Astrocyte of the spinal cord (primary cell): Measurements from ENCODE around the gene XAF1.
A peak's percentile ranks its signal among the peaks of the same experiment; 100 is the strongest.

Experiments
- DNase-seq: peaks from one replicate; pipeline ENCODE4 v3.0.0; 2011; ENCODE audit warnings: low read depth, low spot score
- H3K4me3 ChIP-seq: 2 replicates; pipeline ENCODE4 v1.5.1; 2011; ENCODE audit warnings: low read depth, mild to moderate bottlenecking, low read length, moderate library complexity
- in situ Hi-C: cut with HindIII; loops from 2 replicates; pipeline ENCODE4 v1.10.0; 2017; ENCODE audit warnings: low sequenced_read_pairs
- TF ChIP-seq, protein P1 (sequence below): IDR thresholded peaks from 2 replicates; pipeline ENCODE4 v1.5.1; 2012; ENCODE audit warnings: low read depth, mild to moderate bottlenecking, low read length, inconsistent platforms

XAF1 gene

GRCh38 chr17:6780886-6781285, 25.0 kb downstream of the XAF1 start:
- in situ Hi-C loops = no loop called here
- TF ChIP-seq, protein P1, sequence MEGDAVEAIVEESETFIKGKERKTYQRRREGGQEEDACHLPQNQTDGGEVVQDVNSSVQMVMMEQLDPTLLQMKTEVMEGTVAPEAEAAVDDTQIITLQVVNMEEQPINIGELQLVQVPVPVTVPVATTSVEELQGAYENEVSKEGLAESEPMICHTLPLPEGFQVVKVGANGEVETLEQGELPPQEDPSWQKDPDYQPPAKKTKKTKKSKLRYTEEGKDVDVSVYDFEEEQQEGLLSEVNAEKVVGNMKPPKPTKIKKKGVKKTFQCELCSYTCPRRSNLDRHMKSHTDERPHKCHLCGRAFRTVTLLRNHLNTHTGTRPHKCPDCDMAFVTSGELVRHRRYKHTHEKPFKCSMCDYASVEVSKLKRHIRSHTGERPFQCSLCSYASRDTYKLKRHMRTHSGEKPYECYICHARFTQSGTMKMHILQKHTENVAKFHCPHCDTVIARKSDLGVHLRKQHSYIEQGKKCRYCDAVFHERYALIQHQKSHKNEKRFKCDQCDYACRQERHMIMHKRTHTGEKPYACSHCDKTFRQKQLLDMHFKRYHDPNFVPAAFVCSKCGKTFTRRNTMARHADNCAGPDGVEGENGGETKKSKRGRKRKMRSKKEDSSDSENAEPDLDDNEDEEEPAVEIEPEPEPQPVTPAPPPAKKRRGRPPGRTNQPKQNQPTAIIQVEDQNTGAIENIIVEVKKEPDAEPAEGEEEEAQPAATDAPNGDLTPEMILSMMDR = no peak
- no peak for DNase-seq
- no peak overlapping the region for H3K4me3 ChIP-seq

DNA sequence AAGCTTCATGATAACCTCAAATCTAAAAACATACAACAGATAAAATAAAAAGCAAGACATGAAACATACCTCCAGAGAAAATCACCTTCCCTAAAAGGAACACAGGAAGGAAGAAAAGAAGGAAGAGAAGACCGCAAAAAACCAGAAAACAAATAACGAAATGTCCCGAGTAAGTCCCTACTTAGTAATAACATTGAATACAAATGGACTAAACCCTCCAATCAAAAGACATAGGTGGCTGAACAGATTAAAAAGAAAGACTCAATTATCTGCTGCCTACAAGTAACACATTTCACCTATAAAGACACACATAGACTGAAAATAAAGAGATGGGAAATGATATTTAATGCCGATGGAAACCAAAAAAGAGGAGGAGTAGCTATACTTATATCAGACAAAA, 26.4 kb downstream of the XAF1 start:
- TF ChIP-seq, protein P1 = no peak
- in situ Hi-C loops = no loop called here

DNA sequence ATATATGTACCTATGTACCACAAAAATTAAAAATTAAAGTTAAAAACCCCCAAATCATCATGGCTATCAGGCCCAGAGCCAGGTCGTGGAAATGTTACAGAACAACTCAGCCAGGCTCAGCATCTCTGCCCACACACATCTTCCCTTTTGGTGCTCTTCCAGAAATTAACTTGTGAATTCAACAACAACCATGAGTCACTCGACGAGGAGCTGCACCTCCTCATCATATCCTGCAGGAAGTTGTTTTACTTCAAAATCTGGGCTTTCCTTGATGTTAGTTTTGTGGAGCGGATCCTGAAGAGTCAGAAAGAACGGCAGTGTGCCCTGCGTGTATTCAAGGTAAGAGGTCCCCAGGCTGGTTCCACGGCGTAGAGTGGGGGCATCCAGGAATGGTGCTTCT, 30.8 kb downstream of the XAF1 start:
- in situ Hi-C loops = no loop called here
- H3K4me3 ChIP-seq = no peak overlapping the region
- TF ChIP-seq, protein P1 = no peak
- DNase-seq = peak; percentile 53

More for the DNA sequence above, 26.4 kb downstream of the XAF1 start:
- no peak for DNase-seq
- H3K4me3 ChIP-seq = no peak overlapping the region

GRCh38 chr17:6787081-6787693, 31.3 kb downstream of the XAF1 start:
- TF ChIP-seq, protein P1 = no peak
- no peak for DNase-seq
- H3K4me3 ChIP-seq = no peak overlapping the region
- in situ Hi-C loops = no loop called here

DNA sequence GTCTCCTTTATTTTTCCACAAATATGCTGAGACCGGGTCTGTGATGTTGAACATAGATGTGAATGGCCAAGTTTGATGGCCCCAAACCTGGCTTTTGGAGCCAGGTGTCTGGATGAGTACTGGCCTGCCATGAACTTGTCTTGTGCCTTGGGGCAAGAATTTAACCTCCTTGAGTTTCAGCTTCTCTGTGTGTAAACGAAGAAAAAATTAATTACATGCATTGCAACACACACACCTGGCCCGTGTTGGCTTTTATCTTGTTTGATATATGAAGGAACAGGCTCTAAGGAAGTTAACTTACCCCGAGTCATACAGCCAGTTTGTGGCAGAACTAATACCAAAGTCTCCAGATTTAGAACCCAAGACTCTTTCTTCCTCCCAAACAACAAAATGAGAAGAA, 33.3 kb downstream of the XAF1 start:
- DNase-seq = no peak
- in situ Hi-C loops = no loop called here
- no peak overlapping the region for H3K4me3 ChIP-seq

DNA sequence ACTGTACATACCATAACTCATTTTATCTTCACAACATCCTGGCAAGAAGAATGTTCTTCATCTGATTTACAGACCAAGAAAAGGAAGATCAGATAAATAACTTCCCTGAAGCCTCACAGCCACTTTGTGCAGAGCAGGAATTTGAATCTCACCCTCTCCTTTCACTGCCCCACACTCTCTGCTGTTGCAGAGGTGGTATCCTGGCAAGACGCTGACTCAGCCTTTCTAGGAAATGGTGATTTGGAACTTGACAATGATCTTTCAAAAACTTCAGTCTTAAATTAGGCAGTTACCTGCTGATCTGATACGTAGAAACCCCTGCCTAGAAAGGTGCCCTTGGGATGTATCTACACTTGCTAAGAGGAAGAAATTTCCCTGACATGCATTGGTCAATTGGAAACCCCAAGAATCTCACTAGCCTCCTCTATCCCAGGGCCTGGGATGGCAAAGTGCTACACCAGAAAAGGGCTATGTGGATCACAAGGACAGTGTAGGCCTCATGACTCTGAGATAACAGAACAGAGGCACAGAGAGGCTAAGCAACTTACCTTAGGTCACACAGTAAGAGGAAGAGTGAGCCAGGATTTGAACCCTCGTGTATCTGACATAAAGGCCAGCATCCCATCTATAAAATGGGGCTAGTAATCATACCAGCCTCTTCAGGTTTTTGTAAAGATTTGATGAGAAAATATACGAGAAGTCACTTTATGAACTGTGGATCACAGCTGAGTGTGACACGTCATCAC, 38.1 kb downstream of the XAF1 start:
- no peak for DNase-seq
- no peak overlapping the region for H3K4me3 ChIP-seq
- in situ Hi-C loops = no loop called here
- TF ChIP-seq, protein P1 = no peak

More for the DNA sequence above, 33.3 kb downstream of the XAF1 start:
- TF ChIP-seq, protein P1 = no peak
